HG02973 (cell line): ENCODE data around the gene S100A1.
A peak's percentile ranks its signal among the peaks of the same experiment; 100 is the strongest.
"Not testable (repeated sequence)": the region's sequence is repeated elsewhere in the genome, so short reads cannot be mapped to it uniquely, and the experiment has no call there.

Source experiments
- ATAC-seq: cut with Tn5 transposase; IDR thresholded peaks from one replicate; pipeline ENCODE4 v1.9.1; 2021; ENCODE audit warnings: moderate library complexity; ENCODE audit not compliant: unreplicated experiment

The S100A1 gene

GRCh38 chr1:153627715-153628626, at the start of gene S100A1:
TSS of gene S100A1 (plus strand) at chr1:153628434. CDS start at chr1:153630522, 2,088 bp downstream.
- no peak for ATAC-seq

- ATAC-seq = no peak
Observed at GRCh38 chr1:153578490-153578889, 49.7 kb upstream of the S100A1 start.

DNA sequence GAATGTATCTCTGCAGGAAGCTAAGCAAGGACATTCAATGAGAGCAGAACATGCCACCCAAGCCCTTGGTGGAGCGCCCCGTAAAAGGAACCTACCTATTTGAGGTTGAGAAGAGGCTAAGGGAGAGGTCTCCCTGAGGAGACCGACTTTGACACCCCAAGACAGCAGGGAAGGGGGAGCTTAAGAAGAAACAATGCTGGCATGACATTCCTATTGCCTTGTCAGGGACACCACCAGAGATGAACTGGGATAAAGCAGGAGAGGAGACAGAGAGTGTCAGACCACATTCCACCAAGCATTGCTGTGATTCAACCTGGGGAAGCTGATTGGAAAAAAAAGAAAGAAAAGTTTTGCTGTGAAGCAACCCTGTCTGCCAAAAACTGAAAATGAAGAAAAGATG, 49.3 kb upstream of the S100A1 start:
- ATAC-seq = no peak

DNA sequence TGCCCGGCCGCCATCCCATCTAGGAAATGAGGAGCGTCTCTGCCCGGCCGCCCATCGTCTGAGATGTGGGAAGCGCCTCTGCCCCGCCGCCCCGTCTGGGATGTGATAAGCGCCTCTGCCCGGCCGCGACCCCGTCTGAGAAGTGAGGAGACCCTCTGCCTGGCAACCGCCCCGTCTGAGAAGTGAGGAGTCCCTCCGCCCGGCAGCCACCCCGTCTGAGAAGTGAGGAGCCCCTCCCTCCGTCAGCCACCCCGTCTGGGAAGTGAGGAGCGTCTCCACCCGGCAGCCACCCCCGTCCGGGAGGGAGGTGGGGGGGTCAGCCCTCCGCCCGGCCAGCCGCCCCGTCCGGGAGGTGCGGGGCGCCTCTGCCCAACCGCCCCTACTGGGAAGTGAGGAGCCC, 45.4 kb upstream of the S100A1 start:
- ATAC-seq = not testable (repeated sequence)

DNA sequence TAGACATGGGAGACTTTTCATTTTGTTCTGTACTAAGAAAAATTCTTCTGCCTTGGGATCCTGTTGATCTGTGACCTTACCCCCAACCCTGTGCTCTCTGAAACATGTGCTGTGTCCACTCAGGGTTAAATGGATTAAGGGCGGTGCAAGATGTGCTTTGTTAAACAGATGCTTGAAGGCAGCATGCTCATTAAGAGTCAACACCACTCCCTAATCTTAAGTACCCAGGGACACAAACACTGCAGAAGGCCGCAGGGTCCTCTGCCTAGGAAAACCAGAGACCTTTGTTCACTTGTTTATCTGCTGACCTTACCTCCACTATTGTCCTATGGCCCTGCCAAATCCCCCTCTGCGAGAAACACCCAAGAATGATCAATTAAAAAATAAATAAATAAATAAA, 44.7 kb upstream of the S100A1 start:
- not testable (repeated sequence) for ATAC-seq

GRCh38 chr1:153583976-153584375, 44.3 kb upstream of the S100A1 start:
- no peak for ATAC-seq

DNA sequence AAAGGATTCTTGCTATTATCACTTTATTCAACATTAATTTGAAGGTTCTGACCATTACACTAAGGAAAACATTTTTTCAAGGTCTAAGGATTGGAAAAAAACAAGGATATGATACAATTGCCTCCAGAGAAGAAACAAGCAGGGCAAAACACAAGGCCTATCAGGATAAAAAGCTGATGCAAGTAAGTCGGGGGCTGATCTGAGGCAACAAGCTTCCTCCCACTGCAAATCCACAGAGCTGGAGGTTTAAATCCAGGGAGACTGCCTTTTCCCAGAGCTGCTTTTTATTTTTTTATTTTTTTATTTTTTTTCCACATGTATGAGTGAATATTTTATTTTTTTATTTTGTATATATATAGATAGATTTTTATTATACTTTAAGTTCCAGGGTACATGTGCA, 43.2 kb upstream of the S100A1 start:
- ATAC-seq = no peak

DNA sequence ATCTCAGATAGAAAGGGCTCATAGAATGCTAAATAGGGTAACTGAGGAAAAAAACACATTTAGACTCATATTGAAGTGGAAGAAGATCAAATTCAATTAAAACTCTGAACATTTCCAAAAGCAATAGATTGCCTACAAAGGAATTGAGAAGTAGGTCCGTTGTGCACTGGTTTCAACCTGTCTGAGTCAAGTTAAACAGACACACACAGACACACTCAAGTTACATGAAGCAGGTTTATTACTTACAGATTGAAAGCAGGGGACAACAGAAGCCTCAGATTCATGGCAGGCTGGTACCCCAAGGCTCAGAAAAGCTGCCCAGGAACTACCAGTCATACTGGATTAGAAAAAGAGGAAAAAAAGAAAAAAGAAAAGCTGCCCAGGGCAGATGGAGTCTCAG, 41.9 kb upstream of the S100A1 start:
- ATAC-seq = no peak

DNA sequence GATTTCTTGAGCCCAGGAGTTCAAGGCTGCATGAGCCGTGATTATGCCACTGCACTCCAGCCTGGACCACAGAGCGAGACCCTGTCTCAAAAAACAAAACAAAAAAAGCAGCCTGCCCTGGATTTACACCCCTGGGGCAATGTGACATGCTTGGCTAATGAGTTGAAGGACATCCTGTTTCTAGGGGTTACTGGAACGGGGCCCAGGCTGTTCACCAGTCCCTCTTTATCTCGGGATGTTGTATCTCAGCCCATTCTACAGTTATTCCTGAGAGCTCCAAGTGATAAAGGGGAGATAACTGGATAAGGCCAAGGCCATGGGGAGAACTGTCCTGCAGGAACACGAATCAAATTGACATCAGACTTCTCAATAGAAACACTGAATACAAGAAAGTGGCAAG, 40.9 kb upstream of the S100A1 start:
- ATAC-seq = no peak

GRCh38 chr1:153588033-153588432, 40.2 kb upstream of the S100A1 start:
- not testable (repeated sequence) for ATAC-seq

DNA sequence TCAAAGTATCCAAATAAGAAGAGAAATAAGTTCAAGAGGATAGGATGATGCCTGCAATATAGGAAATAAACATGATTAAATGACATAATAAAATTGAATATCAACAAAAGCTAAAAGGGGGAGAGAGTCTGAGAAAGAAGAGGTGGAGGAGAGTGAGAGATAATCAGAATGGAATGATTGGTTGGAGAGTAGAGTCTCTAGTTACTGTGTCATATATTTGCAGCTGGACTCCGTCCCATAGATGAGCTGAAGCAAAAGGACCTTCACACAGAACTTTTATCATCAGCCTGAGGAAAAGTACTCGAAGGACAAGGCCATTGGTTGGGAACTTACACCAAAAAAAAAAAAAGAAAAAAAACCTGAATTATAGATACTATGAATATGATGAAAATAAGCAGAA, 39.8 kb upstream of the S100A1 start:
- ATAC-seq = no peak

- ATAC-seq = no peak
Observed at GRCh38 chr1:153592748-153593147, 35.5 kb upstream of the S100A1 start.

DNA sequence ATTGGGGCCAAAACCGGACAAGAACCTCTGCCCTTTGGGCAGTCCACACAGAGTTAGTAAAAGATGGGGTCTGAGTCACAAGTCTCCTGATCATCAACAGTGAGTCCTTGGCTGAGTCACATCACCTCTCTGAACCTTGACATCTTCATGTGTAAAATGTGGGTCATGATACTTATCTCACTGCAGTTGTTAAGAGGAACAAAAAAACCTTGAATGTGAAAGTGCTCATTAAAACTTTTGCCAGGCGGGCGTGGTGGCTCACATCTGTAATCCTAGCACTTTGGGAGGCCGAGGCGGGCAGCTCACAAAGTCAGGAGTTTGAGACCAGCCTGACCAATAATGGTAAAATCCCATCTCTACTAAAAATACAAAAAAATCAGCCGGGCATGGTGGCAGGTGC, 31.0 kb upstream of the S100A1 start:
- ATAC-seq = no peak

DNA sequence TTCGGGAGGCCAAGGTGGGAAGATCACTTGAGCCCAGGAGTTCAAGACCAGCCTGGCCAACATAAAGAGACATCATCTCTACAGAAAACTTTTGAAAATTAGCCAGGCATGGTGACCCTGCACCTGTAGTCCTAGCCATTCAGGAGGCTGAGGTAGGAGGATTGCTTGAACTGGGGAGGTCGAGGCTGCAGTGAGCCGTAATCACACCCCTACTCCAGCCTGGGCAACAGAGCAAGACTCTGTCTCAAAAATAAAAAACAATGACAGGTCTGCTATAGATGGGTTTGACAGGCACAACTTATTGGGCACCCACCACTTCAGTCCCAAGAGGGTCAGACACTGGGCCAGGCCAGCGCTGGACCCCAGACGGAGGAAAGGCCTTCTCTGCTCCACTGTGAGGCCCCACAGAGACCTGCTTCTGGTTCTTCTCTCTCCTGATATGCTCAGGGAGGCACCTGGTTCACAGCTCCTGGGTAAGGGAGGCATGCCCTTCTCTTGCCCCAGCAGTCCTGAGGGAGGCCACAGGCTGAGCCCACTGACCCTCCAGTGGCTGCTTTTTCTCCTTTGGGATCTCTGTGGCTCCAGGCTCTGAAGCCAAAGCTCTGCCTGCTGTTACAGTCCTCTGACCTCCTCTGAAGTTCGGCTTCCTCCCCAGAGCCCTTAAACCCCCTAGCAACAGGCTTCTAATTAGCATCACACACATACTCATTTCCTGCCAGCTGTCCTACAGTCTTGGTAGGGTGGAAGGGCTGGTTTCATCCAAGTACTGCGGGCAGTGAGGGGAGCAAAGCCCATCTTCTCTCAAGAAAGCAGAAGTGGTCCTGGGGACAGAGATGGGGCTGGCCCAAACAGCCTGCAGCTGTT, 29.7 kb upstream of the S100A1 start:
- ATAC-seq = peak; percentile 98

GRCh38 chr1:153599847-153600246, 28.4 kb upstream of the S100A1 start:
- ATAC-seq = no peak

DNA sequence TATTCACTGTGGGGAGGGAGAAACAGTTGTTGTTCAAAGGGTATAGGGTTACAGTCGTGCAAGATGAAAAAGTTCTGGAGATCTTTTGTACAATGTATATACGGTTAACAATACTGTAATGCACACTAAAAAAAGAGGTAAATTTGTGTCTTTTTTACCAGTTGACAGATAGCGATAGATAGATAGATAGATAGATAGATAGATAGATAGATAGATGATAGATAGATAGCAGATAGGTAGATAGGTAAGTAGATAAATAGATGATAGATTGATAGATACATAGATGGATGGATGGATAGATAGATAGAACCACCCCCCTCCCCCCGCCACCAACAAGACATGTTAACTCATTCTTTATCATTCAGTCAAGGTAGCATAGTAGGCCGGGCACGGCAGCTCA, 25.5 kb upstream of the S100A1 start:
- ATAC-seq = no peak

DNA sequence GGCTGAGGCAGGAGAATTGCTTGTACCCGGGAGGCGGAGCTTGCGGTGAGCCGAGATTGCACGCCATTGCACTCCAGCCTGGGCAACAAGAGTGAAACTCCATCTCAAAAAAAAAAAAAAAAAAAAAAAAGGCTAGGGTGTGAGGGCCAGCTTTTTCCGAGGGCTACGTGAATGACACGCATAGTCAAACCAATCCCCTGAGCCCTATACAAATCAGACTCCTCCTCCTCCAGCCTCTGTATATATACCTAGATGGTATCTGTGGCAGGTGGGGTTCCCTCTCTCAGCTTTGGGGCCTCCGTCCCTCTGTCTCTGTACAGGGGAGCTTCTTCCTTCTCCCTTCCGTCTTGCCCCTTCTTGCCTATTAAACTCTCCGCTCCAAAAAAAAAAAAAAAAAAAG, 22.0 kb upstream of the S100A1 start:
- ATAC-seq = no peak

- ATAC-seq = no peak
Observed at GRCh38 chr1:153607381-153607780, 20.9 kb upstream of the S100A1 start.

DNA sequence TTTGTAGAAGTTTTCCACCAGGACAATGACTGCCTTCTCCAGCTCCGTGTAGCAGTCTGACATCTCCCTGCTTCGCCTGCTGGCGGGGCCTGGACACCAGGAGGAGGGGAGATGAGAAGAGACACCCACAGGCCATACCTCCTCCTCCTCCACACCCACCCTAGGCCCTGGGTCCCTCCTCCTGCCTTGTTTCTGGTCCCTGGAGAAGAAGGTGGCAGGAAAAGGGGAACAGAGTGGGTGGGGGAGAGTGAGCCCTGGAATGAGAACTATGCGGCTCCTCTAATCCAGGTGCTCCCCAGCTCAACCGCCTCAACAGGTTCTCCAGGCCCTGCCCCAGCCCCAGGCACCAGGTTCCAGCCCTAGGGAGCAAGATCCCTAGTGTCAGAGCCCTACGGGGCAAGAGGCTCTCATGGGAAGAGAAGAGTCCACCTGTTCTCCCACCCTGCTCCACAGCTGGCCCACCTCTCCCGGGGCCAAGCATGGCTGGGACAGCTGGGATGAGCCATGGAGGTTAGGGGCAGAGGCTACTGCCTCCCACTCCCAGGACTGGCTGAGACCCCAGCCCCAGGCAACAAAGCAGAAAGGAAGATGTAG, 20.0 kb upstream of the S100A1 start:
- ATAC-seq = no peak

- ATAC-seq = no peak
Observed at GRCh38 chr1:153608742-153609584, 19.3 kb upstream of the S100A1 start.

DNA sequence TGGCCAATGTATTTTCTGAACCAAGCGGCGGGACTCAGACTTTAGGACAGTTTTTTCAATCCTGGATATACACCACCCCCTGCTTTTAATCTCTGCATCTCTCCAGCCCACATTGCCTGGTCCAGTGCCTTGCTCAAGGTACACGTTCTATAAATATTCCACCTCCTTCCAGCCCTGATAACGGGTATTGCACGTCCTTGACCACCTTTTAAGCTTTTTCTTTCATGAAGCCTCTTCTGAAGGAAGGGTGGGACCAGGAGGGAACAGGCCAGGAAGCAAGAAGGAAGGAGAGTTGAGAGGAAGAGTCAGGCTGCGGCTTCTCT, 18.7 kb upstream of the S100A1 start:
- no peak for ATAC-seq
